KMS-11 (cell line): ENCODE results near the gene CAPN7.

Experiments
- H2AFZ ChIP-seq: fragments of 200-600 bp; sonication (generic); 2 replicates; pipeline ENCODE4 v1.6.1; 2016; ENCODE audit warnings: antibody characterized with exemption, mixed run types, low read depth
- H3K27ac ChIP-seq: fragments of 200-600 bp; sonication (generic); 2 replicates; pipeline ENCODE4 v1.6.1; 2016; ENCODE audit warnings: mild to moderate bottlenecking, mixed run types
- H3K27me3 ChIP-seq: fragments of 200-600 bp; sonication (generic); 2 replicates; pipeline ENCODE4 v1.6.1; 2017; ENCODE audit warnings: mild to moderate bottlenecking, low read depth, mixed run types, moderate library complexity; ENCODE audit not compliant: insufficient read depth
- H3K36me3 ChIP-seq: fragments of 200-600 bp; sonication (generic); 2 replicates; pipeline ENCODE4 v1.6.1; 2017; ENCODE audit warnings: mild to moderate bottlenecking, mixed run types; ENCODE audit not compliant: insufficient read depth
- H3K4me1 ChIP-seq: fragments of 200-600 bp; sonication (generic); 2 replicates; pipeline ENCODE4 v1.6.1; 2016; ENCODE audit warnings: mild to moderate bottlenecking, low read depth, mixed run types; ENCODE audit not compliant: poor library complexity, severe bottlenecking
- H3K4me2 ChIP-seq: fragments of 200-600 bp; sonication (generic); 2 replicates; pipeline ENCODE4 v1.7.0; 2016; ENCODE audit warnings: mild to moderate bottlenecking, mixed run types
- H3K4me3 ChIP-seq: fragments of 200-600 bp; sonication (generic); IDR thresholded peaks from 2 replicates; pipeline ENCODE4 v1.6.1; 2017; ENCODE audit warnings: low read depth, low read length, mixed read lengths; ENCODE audit not compliant: insufficient read depth
- H3K79me2 ChIP-seq: fragments of 200-600 bp; sonication (generic); 2 replicates; pipeline ENCODE4 v1.6.1; 2016; ENCODE audit warnings: low read depth, mixed run types; ENCODE audit not compliant: insufficient read depth
- H3K9ac ChIP-seq: fragments of 200-600 bp; sonication (generic); 2 replicates; pipeline ENCODE4 v1.6.1; 2016; ENCODE audit warnings: mild to moderate bottlenecking, mixed run types
- H4K20me1 ChIP-seq: fragments of 200-600 bp; sonication (generic); 2 replicates; pipeline ENCODE4 v1.6.1; 2016; ENCODE audit warnings: mild to moderate bottlenecking, mixed run types; ENCODE audit not compliant: insufficient read depth
- CTCF ChIP-seq: fragments of 200-600 bp; sonication (generic); conservative IDR thresholded peaks from 2 replicates; pipeline ENCODE4 v1.6.1; 2017; ENCODE audit warnings: low read depth, mild to moderate bottlenecking, antibody characterized with exemption, low read length, moderate library complexity, mixed read lengths

CAPN7 gene

GRCh38 chr3:15280853-15281532 is 74.9 kb downstream of the CAPN7 start:
- Histone ChIP-seq H3K27me3 (no peaks in the 10 kb centered on the region), H3K4me2 (no peak overlapping the region), H4K20me1 (no peaks in the 10 kb centered on the region), H2AFZ (no peak overlapping the region), H3K36me3 (no peaks in the 10 kb centered on the region), H3K9ac (no peak overlapping the region), H3K4me3 (no peak overlapping the region), H3K4me1 (peaks cover 13% of the 10 kb centered on the region), H3K27ac (no peak overlapping the region), H3K79me2 (no peaks in the 10 kb centered on the region)
- TF ChIP-seq CTCF: no peak

GRCh38 chr3:15281817-15282216 is 75.8 kb downstream of the CAPN7 start:
- Histone ChIP-seq H3K79me2 (no peaks in the 10 kb centered on the region), H3K9ac (no peak overlapping the region), H3K27ac (no peak overlapping the region), H3K4me2 (no peak overlapping the region), H3K36me3 (no peaks in the 10 kb centered on the region), H4K20me1 (no peaks in the 10 kb centered on the region), H3K4me3 (no peak overlapping the region), H3K4me1 (peaks cover 13% of the 10 kb centered on the region), H2AFZ (no peak overlapping the region), H3K27me3 (no peaks in the 10 kb centered on the region)
- no peak for TF ChIP-seq CTCF

- H3K27me3 ChIP-seq: no peaks in the 10 kb centered on the region
- H3K79me2 ChIP-seq: no peaks in the 10 kb centered on the region
- TF ChIP-seq CTCF: no peak
- H3K9ac ChIP-seq: no peak overlapping the region
- H3K36me3 ChIP-seq: no peaks in the 10 kb centered on the region
- H3K4me2 ChIP-seq: no peak overlapping the region
- no peaks in the 10 kb centered on the region for H4K20me1 ChIP-seq
- peaks cover 13% of the 10 kb centered on the region for H3K4me1 ChIP-seq
- no peak overlapping the region for H2AFZ ChIP-seq
- H3K27ac ChIP-seq: no peak overlapping the region
- no peak overlapping the region for H3K4me3 ChIP-seq
These were observed 77.7 kb downstream of the CAPN7 start for GRCh38 chr3:15283702-15284101.

- Histone ChIP-seq H3K27ac (no peak overlapping the region), H3K4me1 (peaks cover 13% of the 10 kb centered on the region), H3K27me3 (no peaks in the 10 kb centered on the region), H3K4me3 (no peak overlapping the region), H3K4me2 (no peak overlapping the region), H3K79me2 (no peaks in the 10 kb centered on the region), H4K20me1 (no peaks in the 10 kb centered on the region), H2AFZ (no peak overlapping the region), H3K9ac (no peak overlapping the region), H3K36me3 (no peaks in the 10 kb centered on the region)
- TF ChIP-seq CTCF: no peak
These were observed 78.3 kb downstream of the CAPN7 start for GRCh38 chr3:15284121-15284889.
